ENCODE results near the gene DOHH.

The DOHH gene

DNA sequence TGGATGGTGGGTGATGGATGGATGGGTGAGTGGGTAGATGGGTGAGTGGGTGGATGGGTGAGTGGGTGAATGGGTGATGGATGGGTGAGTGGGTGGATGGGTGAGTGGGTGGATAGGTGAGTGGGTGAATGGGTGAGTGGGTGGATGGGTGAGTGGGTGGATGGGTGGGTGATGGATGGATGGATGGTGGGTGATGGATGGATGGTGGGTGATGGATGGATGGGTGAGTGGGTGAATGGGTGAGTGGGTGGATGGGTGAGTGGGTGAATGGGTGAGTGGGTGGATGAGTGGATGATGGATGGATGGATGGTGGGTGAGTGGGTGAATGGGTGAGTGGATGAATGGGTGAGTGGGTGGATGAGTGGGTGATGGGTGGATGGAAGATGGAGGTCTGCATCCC lies 23.0 kb downstream of the DOHH start:
- DNase-seq (ENCODE audit: low spot score), result no peak

DNA sequence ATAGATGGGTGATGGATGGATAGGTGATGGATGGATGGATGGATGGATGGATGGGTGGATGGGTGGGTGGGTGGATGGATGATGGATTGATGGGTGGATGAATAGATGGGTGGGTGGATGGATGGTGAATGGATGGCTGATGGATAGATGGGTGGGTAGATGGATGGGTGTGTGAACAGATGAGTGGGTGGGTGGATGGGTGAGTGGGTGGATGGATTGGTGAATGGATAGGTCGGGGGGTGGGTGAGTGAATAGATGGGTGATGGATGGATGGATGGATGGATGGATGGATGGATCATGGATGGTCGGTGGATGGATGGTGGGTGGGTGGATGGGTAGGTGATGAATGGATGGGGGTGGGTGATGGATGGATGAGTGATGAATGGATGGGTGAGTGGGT lies 23.6 kb downstream of the DOHH start:
- no peak for DNase-seq (ENCODE audit: low spot score)

DNA sequence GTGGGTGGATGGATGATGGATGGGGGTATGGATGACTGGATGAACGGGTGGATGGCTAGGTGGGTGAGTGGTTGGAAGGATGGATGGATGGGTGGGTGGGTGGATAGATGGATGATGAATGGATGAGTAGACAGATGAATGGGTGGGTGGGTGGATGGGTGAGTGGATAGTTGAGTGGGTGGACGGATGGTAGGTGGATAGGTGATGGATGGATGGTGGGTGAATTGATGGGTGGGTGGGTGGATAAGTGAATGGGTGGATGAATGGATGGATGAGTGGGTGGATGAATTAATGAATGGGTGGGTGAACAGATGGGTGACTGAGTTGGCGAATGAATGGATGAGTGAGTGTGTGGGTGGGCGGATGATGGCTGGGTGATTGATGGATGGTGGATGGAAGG lies 25.0 kb downstream of the DOHH start:
- no peak for DNase-seq (ENCODE audit: low spot score)

DNA sequence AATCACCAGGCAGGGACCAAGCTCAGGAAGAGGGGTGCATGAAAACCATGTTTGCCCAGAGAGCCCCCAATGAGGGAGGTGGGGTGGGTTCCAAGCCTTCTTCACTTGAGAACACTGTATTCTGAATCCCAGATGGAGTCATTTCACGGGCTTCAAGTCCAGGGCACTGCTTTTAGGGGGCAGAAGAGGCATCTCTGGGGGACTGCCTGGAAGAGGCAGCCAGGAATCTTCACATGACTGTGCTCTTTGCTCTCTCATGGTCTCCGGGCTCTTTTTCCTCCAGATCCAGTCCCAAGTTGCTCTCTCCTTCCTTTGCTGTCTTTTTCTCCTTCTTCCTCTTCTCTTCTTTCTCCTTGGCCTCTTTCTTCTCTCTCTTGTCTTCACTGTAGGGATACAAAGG lies 25.9 kb downstream of the DOHH start:
- no peak for DNase-seq (ENCODE audit: low spot score)

DNA sequence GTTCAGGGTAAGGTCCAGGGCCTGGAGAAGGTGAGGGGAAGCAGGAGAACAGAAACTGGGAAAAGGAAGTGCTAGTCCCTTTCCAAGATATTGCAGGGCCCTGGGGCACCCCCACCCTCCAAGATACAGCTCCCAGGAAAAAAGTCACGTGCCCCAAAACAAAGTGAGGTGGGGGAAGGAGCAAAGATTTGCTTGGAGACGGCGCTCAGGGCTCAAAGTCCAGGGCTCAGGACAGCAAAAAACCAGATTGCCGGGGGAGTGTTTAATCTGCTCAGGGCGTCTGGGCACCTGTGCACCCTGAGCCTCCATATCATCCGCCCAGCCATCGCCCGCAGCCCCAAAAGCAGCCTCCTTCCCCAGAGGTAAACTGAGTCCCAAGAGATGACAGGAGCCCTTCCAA lies 26.5 kb downstream of the DOHH start:
- DNase-seq (ENCODE audit: low spot score), result no peak

DNA sequence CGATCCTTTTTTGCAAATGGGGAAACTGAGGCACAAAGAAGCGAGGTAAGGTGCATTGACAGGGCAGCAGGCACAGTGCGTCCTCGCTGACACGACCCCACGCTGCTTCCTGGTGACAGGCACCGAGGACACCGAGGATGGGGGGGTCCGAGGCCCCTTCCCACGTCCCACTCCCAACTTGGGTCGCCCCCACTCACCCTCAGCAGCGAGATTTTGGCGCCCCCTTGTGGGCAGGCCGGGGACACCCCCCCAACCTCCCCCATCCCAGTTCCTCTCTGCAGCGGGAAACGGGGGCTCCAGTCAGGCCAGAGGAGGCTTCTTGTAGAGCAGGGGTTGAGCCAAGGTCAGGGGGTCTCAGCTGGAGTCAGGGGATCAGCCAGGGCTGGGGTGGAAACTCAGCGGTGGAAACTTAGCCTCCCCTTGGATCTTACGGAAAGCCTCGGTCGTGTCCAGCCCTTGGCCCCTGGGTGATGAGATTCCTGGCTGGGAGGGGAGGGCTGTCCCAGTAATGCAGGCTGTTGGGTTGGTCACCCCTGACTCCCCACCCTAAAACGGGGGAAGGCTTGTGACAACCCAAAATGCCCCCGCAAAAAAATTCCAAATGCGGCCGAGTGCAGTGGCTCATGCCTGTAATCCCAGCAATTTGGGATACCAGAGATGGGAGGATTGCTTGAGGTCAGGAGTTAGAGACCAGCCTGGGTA lies 28.4 kb downstream of the DOHH start:
- peak; percentile 63 for DNase-seq (ENCODE audit: low spot score)

DNA sequence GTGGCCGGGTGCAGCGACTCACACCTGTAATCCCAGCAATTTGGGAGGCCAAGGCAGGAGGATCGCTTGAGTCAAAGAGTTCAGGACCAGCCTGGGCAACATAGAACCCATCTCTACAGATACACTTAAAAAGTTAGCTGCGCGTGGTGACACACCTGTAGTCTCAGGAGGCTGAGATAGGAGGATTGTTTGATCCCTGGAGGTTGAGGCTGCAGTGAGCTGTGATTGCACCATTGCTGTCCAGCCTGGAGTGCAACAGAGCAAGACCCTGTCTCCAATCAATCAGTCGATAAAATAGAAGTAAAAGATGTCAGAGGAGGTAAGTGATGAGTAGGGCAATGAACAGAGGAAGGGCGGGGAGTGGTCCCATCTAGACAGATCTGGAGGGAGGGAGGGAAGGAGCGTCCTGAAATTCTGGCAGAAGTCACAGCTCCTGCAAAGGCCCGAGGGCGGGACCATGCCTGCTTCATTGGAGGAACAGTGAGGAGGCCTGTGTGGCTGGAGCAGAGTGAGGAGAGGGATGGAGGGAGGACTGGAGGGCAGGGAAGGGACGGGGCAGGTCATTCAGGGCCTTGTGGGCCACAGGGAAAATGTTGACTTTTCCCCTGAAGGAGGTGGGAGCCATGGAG lies 29.9 kb downstream of the DOHH start:
- no peak for DNase-seq (ENCODE audit: low spot score)

DNA sequence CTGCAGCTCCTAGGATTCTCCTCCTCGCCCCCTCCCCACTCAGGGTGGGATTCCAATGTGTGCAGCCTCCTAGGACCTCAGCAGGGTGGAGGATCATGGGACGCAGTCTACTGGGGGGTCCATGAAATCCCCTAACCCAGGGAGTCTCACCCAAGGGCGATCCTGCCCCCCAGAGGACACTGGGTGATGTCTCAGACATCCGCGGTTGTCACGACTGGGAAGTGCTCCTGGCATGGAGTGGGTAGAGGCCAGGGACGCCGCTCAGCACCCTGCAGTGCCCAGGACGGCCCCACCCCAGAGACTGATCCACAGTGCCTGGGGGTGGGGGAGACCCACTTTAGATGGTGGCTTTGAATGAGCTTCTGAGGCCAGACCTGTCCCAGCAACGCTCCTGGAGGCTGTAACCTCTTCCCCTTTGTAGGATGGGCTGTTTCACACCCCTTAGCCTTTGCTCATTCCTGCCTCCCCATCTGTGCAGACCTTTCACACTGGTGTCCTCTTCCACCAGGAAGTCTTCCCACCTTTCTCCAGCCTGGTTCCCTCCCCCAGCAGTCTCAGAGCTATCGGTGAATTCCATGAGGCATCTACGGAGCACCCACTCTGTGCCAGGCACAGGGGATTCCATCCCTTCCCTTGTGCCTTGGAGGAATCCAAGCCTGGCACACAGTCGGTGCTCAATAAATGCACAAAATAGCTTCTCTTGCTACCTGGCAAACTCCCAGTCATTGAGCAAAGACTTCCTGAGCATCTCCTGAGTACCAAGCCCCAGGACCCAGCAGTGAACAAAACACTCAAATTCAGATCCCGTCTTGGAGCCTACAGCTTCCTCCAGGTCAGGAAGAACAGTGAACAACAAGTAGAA lies 30.6 kb downstream of the DOHH start:
- DNase-seq (ENCODE audit: low spot score), result no peak

DNA sequence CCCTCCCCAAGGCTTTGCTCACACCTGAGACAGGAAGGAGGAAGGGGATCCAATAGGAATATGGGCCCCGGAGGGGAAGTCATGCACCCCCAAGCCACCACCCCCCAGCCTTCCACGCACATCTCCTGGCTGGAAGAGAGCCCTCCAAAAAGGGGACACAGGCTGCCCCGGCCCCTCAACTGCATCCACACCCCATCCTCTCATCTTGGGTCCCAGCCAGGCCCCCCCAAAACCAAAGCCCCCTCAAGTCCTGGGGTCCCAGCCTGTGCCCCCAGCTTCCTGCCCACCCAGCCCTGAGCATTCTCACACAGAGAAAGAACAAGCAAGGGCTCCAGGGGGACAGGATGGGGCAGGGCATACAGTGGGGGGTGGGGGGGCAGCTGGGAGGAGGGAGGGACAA lies 32.3 kb downstream of the DOHH start:
- DNase-seq (ENCODE audit: low spot score), result no peak

DNA sequence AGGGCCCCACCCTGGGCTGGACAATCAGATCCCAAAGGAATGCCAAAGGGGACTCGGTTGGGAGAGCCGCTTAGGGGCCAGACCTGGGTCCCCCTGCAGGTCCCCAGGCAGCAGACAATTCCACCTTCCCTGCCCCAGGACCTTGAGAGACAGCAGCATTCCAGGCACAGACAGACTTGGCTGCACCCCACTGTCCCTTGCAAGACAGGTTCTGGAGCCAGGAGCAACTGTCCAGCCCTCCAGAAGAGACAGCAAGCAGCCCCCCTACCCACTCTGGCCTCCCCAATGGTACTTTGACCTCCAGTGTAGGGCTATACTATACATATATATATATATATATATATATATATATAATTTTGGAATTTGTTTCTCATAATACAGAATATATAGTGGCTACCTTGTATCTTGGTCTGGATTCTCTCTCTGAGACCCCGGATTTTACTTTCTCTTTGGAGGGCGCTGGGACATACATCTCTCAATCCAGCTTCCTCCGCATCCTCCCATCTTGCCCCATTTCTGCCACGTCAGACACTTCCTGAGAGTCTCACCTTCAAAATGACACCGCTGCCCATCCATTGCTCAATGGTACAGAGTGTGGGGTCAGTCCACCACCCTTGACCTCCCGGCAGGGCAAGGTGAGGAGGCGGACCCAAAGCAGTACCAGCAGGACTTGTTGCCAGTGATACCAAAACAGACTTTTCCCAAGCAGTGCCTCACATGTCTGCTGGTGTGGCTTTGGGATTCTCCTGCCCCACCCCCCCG lies 32.9 kb downstream of the DOHH start:
- DNase-seq (ENCODE audit: low spot score), result no peak

DNA sequence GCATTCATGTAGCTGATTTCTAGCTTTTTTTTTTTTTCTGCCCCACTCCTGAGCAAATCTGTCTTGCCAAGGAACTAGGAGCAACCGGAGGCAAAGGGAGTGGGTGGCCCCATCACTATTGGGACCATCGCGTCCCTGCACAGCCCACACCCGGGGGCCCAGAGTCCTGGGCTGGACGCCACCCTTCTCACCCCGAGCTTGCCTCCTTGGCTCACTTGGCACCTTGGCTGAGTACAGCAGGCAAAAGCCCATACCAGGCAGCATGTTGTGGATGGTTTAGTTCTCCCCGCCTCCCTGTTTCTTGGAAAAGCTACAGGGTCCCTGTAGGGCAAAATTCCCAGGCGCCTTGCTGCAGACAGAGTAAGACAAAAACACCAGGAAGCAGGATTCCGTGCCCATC lies 33.8 kb downstream of the DOHH start:
- no peak for DNase-seq (ENCODE audit: low spot score)

DNA sequence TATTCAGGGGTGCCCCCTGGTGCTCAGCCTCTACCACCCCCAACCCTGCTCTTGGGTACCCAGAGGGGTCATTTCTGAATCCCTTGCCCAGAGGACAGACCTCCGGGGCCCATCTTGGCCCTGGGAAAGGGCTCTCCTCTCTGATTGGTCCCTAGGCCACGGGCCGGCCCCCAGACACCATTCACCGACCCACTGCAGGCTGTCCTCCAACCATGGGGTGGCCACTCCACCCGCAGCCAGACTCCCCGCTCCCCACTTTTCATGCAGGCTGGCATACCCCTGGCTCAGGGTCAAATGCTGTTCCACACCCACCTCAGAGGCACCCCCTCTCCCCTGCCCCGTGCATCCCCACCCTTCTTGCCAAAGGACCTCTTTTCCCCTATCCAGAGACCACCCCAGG lies 34.9 kb downstream of the DOHH start:
- no peak for DNase-seq (ENCODE audit: low spot score)

DNA sequence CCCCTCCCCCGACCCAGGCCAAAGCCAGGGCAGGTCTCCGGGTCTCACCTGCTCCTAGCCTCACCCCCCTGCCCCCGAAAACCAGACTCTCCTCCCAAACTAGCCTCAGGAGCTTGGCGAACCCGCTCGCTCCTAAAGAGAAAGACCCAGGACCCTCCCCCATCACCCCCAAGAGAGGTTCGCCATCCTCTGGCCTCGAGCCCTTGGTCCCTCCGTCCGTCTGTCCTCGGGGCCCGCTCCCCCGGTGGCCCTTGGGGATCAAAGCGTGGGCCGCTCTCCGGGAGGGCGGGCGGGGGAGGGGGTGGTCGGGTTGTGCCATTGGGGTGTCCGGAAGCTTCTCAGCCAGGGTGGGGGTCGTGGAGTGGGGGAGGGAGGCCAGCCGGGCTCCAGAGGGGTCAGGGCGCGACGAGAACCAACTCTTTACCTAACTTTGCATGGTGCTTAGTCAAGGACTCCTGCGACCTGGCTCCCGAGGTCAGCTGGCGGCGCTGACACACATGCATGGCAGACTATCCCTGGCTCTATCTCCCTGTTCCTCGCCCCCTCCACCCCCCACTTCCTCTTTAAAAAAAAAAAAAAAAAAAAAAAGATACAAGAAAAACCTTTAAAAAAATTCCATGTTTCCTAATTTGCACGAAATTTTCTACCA lies 35.8 kb downstream of the DOHH start:
- DNase-seq (ENCODE audit: low spot score), result no peak

DNA sequence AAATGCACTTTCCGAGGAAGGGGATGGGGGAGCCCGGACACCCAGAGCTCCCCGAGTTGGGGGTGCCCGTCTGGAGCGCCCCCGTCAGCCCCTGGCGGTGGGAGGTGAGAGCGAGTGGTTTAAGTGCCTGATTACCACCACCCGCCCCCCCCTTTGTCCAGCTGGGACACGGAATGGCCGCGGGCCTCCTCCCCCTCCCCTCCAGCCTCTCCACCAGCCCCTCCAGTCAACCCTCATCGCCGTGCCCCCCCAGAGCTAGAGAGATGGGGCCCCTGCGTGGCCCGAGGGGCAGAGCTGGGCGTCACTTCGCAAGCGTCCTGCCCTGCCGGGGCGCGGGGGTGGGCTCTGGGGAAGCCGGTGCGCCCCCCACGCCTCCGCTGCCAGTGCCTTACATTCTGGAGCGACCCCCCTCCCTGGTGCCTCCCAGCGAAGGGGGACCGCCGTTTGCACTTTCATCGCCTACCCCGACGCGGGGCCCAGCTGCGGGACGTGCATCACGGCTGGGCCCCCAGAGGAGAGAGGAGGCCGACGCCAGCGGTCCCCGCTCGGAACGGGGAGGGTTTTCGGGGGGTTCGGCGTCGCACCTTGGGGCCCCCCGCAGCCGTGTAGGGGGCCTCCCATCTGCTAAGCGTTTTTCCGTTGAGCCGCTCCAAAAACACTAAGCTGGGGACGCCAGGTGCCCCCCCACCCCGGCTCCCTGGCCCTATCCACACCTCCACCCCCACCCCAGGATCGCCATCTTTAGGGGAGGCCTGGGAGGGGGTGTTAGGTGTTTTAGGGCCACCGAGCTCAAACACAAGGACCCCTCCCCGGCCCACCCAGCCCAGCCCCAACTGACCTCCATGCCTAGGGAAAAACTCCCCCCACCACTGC lies 36.5 kb downstream of the DOHH start:
- DNase-seq (ENCODE audit: low spot score), result no peak

DNA sequence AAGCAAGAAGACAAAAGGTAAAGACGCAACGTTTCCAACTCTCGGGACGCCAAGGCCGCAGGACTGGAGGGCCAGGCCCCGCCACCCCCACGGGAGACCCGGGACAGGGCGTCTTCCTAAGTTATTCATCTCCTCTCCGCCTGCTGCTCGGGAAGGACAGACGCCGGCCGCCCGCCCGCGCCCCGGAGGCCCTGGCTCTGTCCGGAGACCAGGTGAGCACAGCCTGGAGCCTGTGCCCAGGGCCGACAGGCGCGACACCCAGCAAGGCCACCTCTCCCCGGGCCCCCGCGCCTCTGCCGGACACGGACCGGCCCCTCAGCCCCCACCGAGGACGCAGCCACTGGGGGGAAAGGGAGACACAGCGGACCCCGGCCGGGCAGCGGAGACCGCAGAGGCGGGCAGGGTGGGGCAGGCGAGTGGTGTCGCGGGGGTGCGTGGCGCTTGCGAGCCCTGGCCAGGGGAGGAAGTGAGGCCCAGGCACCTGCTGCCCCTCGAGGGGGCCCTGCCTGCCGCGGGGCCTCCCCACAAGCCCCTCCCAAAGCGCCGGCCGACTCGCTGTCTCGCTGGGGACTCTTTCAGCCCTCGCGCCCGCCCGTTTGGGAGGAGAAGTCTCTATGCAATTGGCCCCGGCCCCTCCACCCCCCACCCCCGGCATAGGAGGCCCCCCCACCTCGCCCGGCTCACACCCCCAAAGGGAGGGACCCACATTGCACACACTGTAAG lies 37.3 kb downstream of the DOHH start:
- DNase-seq (ENCODE audit: low spot score), result no peak

DNA sequence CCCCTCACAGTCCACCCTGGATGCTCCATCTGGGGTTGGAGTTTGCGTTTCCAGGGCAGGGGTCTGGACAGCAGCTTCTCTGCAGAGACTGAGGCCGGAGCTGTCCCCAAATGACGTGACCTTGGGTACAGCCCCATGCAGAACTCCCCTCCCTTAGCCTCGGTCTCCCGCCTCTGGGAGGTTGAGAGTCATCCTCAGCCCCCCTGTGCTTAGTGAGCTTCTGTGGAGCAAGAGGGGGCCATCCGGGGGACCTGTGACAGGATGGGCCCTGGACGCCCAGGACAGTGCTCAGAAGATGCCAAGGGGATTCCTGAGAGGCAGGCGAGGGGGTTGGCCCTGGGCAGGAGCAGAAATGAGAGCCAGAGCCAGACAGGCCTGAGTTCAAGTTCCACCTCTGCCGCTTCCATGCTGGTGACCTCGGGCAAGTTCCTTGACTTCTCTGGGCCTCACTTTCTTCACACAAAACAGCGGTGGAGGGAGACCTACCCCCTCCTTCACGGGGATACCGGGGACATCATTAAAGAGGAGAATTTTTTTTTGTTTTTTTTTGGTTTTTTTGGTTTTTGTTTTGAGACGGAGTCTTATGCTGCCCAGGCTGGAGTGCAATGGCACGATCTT lies 40.4 kb downstream of the DOHH start:
- DNase-seq (ENCODE audit: low spot score), result no peak

DNA sequence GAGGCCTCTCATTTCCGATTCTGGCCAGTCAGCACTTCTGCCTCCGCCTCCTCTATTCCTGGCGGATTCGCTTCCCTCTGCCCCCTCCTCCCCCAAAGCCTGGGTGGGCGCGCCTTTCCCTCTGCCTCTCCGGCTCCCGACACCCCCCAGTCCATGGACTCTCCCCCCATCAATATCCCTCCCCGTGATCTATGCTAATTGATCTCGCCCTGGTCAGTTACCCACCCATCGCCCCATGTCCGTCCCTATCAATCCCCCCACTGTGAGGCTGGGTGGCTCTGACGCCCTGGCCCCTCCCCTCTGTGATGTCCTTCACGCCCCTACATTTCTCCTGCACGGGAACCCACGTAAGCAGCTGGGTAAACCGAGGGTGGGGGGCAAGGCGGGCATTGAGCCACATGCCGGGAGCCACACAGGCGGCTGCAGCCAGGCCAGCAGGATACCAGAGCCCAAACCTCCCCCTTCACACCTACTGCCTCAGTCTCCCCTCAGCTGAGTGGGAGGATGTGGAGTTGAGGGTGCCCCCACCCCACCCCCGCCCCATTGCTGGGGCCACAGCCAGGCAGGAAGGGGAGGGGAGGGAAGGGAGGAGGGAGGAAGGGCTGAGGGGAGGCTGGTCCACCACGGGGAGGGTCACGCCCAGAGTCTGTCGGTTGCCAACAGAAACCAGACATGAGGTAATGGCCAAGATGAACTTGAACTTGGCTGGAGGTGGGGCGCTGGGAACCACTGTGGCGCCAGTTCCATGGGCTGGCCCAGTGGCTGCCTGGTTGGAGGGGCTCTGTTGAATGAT lies 41.2 kb downstream of the DOHH start:
- DNase-seq (ENCODE audit: low spot score), result peak; percentile 96

DNA sequence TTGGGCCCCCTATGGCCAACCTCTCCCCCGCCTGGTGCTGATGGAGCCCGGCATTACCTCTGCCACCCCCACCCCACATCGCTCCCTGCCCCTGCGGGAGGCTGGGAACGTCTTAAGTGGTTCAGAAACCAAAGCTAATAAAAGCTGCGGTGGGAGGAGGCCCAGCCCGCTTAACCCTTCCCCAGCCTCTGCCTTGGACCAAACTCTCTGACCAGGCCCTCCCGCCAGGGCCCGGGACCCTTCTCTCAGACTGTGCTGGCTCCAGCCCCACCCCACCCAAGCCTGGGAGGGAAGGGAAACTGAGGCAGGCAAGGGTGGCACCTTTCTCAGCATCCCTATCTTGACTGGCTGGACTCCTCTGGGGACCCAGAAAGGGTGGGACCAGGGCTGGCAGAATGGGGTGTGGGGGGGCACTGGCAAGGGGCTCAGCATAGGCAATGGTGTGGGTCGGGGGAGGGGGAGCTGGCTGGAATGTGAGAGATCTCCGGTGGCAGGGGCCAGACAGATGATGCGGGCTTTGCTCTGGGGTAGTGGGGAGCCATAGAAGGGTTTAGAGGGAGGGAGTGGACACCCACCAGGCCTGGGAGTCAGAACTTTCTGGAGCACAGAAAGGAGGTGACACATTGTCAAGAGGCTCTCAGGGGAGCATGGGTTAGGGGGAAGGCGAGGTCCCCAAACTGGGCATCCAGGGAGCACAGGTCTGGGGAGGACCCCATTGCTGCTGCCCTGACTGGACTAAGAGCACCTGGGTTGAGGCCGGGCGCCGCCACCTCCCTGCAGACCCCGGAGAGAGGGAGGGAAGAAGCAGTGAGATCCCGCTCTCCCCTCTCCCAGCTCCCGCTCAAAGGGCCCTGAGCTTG lies 42.0 kb downstream of the DOHH start:
- DNase-seq (ENCODE audit: low spot score), result no peak
